GM18511 (cell line): ENCODE data around the gene KIAA2012.

ENCODE experiments used
- ATAC-seq: cut with Tn5 transposase; IDR thresholded peaks from one replicate; pipeline ENCODE4 v1.9.1; 2021; ENCODE audit warnings: mild to moderate bottlenecking, moderate library complexity; ENCODE audit not compliant: unreplicated experiment

KIAA2012 gene

DNA sequence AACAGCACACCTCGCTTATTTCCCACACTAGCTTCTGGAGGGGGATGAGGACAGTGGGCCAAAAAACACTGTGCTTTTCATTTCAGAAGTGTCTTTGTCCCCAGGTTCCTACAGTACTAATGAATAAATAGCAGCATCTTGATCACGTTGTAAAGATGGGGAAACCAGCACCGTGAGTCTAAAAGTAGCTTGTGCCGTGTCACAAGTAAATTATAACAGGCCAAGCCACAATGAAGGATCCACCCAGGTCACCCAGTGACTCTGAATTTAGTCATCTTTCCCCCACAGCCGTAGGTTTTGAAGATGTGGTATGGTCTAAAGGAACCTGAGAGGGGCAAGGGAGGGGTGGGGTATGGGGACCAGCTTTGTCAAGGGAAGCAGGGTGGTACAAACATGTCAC is 30.6 kb upstream of the KIAA2012 start:
- no peak for ATAC-seq

DNA sequence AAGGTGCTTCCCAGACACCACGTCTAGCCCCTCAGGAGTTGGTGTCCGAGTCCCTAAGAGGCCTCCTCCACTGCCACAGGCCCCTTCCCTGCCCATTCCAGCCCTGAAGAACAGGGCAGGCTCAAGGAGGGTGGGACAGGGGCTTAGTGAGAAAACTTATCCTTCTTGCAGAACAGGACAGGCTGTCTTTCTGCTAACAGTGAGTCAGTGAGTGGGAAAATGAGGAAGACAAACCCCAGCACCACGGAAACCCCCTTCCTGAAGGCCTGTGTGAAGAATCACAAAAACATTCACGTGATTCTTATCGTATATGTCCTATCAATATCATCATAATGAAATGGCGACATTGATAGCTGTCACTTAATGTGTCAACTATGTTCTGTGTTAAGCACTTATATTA is 29.6 kb upstream of the KIAA2012 start:
- ATAC-seq: no peak

DNA sequence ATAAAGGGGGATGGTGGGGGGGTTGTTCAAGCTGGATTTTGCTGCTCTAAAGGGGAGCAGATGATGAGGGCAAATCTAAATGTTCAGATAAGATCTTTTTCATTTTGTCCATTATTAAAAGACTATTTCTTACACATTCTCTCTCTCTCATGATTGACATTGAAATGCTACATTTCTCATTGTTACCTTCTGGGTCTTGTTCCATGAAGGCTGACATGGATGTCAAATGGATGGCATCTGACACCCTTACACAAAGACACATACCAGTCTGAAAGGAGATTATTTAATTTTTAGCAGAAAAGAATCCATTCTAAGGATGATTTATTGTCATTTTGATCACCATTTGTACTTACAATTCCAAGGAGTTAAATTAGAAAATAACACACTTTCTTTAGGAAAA is 28.3 kb upstream of the KIAA2012 start:
- ATAC-seq: no peak

DNA sequence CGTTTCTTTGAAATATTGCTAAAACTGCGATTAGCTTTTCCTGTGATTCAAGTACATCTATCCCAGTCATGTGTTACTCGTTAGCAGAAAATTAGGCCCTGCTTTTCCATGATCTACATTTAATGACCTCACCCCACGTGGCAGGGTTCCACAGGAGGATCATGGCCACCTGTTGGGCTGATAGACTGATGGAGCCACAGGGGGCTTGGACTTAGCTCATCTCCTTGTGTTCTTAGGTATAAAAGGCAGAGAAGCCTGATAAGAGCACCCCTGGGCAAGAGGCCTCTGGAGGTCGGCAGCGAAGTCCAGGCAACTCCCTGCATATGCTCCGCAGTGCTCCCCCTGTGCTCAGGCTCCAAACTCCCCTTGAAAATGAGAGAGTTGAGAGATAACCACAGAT is 26.5 kb upstream of the KIAA2012 start:
- ATAC-seq: no peak

DNA sequence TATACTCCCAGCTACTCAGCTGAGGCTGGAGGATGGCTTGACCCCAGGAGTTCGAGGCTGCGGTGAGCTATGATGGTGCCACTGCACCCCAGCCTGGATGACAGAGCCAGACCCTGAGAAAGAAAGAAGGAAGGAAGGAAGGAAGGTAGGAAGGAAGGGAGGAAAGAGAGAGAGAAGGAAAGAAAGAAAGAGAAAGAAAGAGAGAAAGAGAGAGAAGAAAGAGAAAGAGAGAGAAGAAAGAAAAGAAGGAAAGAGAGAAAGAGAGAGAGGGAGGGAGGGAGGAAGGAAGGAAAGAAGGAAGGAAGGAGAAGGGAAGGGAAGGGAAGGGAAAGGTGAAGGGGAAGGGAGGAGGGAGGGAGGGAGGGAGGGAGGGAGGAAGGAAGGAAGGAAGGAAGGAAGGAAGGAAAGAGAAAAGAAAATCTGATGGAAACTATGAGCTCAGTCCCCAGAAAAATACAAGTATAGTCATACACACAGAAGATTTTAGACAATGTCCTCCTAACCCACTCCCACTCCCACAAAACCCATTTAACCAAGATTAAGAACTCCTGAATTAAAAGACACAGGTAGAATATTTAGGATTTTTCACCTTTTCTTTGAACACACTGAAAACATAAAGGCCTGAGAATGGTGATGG is 23.8 kb upstream of the KIAA2012 start:
- ATAC-seq: no peak

DNA sequence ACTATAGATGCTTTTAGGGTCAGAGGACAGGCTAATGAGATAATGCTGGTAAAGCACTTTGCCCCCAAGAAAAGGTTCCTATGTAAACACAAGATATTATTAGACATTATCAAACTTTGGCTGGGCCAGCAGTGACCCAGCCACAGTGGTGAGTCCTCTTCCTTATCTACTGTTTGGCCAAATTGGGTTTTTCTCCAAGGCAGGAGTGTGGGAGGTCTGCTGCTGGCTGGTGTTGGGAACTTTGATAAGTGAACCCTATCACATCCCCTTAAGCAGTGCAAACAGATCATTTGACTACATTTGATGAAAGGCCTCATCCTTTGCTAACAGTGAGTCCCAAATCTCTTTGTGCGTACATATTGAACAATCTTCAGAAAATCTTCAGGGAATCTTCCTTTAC is 23.2 kb upstream of the KIAA2012 start:
- ATAC-seq: no peak

DNA sequence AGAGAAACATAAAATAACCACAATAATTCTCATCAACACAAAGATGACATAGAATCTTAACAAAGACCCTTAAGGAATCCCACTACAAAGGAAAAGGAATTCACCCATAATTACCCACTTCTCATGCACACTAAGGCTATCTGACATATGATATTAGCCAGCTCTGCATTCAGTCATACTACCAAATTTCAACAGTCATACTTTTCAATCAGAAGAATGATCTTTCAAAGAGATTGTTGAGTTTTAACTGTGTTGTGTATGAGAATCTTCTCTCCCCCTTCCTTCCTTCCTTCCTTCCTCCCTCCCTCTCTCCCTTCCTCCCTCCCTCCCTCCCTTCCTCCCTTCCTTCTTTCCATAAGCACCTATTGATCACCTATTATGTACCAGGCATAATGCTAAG is 22.4 kb upstream of the KIAA2012 start:
- no peak for ATAC-seq

DNA sequence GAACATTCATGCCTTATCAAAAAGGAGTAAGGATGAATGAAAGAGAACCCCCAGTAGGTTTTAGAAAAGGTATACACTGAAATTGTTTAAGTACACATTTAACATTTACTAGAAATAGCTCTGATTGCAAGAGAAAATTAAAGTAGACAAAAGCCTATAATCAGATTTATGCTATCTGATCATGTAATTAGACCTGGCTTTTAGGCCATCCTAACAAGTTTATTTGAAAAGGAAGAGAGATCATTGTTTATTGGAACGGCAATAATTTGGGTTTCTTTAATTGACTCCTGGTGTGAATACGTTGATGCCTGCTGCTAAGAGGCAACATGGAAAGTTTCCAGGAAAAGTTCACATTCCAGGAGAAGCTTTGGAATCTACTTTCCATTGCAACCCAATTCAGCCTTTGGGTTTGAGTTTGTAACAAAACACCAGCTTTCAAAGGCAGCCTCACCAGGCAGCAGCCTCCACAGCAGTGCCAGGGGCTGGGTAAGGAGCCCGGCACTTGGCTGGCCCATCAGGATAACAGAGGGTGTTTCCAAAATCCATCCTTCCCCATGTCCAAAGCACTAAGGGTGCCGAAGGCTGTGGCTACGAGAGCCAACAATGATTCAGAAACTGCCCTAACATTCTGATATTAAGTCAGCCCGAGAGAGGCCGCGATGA is 21.4 kb upstream of the KIAA2012 start:
- no peak for ATAC-seq

DNA sequence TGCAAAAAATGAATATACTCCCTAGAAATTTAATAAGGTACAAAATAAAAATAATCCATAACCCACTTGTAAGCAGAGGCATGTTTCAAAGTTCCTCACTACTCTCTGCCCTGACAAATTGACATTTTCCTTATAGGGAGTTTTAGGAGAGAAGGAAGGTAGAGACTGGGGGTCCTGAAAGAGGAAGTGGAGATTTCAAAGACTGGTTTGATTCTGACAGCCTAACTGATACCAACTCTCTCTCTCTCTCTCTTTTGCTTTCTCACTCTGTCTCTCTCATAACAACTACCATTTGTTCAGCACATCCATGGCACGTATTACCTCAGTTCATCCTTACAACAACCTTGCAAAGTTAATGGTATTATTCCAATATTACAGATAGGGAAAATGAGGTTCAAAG is 20.8 kb upstream of the KIAA2012 start:
- ATAC-seq: no peak

DNA sequence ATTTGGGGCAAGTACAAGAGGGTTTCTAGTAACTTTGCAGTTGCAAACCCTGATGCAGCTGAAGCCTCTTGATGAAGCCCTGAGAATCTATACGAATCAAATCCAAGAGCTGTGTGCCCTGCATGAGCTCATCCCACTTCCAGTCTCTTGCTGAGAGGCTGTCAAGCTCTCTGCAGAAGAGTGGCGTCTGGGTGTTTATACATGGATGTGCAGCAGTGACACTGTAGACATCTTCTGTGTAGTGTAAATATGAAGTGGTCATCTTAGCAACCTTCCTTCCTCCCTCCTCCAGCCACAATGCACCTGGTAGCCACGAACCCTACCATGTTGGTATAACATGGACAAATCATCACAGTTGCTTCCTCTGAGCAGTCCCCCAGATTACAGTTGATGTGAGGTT is 18.4 kb upstream of the KIAA2012 start:
- no peak for ATAC-seq

DNA sequence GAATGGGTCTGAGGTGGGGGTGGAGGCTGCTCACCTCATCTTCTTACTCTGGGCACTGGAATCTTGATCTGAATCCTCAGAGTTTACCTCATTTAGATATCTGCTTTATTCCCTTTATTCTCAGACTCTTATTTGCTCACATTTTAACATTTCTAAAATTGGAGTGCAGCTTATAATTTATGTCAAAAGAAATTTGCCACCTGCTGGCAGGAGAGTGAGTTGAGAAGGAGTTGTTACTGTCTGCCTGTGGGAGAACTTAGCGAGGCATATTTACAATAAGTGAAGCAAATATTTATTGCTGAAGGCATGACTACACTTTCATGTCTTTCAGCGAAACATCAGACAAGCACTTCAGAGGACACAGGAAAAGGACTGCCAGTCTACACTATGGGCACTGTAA is 16.4 kb upstream of the KIAA2012 start:
- ATAC-seq: no peak

DNA sequence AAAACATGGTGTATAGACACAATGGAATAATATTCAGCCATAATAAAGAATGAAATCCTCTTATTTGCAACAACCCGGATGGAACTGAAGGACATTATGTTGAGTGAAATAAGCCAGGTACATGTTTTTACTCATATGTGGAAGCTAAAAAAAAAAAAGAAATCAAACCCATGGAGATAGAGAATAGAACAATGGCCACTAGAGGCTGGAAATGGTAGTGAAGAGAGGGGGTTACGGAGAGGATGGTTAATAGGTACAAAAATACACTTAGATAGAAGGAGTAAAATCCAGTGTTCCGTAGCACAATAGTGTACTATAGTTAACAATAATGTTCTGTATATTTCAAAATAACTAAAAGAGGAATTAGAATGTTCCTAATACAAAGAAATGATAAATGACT is 12.8 kb upstream of the KIAA2012 start:
- ATAC-seq: no peak

DNA sequence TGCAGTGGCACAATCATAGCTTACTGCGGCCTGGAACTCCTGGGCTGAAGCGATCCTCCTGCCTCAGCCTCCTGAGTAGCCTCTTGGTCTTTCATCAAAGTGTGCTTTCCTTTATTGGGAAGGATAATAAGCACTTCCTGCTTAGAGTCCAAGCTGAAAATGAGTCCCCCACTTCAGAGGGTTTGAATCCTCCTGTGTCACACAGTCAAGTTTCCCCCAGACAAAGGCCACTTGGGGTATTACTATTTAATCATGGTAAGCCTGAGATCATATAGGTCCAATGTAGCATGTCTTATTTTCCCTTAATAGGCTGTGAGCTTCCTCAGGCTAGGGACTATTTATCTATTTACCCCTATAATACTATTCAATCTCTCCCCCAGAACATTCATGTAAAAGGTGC is 11.4 kb upstream of the KIAA2012 start:
- ATAC-seq: no peak

DNA sequence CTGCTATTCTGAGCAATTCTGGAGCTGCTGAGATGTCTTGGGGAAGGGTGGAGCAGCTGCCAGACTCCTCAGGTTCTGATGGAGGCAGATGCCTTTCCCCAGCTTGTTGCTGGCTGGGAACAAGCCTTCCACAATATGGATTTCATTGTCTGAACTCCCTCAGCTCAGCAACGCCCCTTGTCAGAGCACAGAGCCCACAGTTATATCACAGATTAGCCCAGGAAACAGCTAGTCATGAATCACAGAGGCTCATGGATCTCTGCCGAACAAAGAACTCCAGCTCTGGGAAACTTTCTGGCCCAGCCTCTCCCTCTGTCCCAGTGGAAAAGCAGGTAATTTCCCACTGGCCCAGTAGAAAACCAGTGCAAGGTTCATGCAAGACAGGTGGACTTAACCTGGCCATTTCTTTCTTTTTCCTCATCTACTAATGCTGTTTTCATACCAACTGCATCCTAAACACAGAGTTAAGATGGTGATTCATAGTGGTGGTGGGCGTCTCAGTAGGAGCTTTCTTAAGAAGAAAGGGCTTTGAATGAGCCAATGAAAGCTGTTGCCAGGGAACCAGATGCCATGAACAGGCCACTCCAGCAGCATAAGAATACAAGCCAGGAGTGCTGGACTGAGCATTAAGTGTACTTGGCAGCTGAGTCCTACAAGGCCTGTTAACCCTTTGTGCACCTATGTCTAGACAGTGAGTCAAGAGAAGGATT is 8.7 kb upstream of the KIAA2012 start:
- no peak for ATAC-seq

DNA sequence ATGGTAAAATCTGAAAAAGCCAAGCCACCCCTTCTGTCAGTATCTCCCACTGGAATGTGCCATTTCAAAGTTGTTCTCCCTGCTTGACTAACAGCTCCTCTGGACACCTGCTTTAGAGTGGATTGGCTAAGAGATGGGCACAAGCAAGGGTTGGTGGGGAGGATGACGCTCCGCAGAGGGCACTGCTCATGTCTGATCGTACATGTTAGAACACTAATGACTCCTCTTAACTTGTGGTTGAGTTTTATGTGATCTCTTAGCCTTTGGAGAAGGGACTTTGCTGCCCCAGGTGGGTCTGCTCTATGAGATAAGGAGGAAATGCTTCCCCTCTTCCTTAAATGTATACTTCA is 8.2 kb upstream of the KIAA2012 start:
- ATAC-seq: no peak

DNA sequence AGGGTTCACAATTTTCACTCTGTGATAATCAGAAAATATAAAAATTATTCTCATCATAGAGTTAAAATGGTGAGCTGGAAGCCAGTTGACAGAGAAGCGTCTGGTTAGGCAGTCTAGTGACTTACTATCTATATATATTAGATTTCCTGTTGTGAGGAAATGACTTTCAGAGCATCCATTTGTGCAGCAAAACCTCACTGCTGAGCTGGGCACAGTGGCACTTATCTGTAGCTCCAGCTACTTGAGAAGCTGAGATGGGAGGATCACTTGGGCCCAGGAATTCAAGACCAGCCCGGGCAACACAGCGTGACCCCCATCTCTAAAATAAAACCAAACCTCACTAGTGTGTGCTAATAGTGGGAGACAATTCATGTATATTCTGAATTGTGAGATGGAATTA is 7.2 kb upstream of the KIAA2012 start:
- ATAC-seq: no peak

DNA sequence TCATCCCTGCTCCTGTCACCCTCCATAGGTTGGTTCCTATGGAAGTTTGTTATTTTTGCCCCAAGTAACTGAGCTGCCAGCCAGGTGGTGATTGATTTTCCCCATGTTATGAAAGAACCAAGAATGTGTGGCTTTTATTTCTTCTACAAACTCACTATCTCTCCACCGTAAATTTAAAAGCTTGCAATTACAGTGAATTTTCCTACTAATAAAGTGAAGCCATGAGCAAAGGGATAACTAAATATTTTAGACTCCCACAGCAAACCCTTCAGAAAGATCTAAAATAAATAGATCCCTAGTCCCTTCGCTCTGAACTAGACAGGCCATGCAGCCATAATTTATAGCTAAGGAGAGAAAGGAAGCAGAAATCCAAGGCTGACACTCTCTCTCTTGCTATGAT is 6.2 kb upstream of the KIAA2012 start:
- ATAC-seq: no peak

DNA sequence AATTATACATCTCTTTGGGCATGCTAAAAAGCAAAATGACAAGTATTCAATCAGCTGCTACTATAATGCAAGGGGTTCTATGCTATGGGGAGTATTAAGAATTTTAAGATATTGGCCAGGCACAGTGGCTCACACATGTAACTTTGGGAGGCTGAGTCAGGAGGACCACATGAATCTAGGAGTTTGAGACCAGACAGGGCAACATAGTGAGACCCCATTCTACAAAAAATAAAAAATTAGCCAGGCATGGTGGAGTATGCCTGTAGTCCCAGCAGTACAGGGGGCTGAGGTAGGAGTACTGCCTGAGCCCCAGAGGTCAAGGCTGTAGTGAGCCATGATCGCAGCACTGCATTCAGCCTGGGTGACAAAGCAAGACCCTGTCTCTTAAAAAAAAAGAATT is 5.5 kb upstream of the KIAA2012 start:
- no peak for ATAC-seq

DNA sequence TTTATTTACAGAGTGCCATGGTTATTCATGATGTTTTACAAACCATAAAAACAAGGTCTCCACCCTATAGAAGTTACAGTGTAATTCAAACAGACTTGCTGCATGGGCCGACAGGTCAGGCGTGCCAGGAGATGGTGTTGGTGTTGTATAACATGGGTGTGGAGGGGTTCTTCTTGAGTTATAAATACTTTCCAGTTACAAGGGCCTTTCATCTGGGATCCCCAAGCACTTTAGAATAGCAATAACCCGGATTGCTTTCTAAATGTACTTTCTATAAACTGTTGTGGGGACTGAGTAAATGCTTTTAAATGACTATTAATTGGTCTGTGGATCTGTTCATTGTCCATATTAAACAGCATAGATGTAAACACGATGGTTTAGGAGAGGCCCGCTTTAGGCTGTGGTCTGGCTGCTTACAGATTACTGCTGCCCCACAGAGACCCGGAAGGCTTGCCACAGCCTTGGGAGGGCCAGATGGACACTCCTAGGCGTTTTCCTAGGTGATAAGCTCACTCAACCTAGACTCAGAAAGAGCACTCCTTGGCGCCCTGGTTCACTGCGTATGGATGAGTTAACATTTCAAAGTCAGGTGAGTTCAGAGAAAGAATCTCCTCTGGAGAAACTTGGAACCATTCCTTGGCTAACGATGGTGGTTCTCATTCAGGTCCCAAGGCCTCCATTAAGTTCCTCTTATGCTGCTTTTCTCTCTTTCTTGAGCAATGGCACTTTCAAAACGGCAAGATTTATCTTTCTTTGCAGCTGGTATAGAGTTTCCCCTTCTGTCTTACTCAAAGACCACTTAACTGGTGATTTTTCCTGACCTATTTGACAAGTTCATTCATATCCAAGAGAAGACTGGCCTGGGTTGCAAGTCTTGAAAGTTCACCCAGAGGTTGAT is 3.6 kb upstream of the KIAA2012 start:
- ATAC-seq: no peak

DNA sequence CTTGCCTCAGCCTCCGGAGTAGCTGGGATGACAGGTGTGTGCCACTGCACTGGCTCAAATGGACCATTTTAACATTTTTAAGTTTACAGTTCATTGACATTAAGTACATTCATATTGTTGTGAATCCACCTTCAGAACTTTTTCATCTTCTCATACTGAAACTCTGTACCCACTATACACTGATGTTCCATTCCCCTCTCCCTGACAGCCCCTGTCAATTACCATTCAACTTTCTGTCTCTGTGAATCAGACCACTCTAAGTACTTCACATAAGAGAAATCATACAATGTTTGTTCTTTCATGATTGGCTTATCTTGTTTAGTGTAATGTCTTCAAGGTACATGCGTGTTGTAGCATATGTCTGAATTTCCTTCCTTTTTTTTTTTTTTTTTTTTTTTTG is 1.9 kb upstream of the KIAA2012 start:
- no peak for ATAC-seq

DNA sequence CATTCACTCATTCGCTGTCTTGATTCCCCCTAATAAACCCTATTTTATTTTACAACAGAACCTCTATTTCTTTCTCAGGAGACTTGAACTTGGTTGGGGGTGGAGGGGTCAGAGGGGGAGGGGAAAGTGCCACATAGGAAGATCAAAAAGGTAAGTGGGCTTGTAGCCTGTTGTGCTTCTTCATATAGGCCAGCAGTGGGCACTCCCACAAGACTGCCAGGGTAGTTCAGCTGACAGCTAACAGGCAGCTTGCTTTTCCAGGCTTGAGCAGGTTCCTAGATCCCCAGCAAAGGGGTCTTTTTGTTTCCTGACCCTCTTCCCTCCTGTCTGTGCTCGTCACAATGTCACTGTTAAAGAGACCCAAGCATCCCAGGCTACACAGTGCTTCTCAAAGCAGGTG is 829 bp upstream of the KIAA2012 start:
- no peak for ATAC-seq

DNA sequence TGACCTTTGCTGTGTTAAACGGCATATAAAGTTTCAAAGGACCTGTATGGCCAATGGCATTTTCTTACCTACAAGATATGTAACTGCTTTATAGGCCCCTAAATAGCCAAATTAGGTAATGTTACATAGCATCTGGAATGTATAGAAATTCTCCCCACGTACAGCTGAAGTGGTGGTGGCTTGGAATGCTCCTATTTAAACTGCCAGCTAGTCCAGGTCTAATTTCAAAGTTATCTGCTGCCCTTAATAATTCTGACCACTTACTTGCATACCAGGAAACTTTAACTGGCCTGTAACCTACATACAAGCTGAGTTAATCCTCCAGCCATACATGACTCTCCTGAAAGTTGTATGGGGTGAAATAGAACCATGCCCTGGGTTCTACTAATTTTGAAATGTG is 1.3 kb downstream of the KIAA2012 start:
- ATAC-seq: no peak
